SK-N-DZ (cell line): ENCODE results near the gene POU2F2.
A peak's percentile ranks its signal among the peaks of the same experiment; 100 is the strongest.

Experiments used
- DNase-seq: peaks from one replicate; pipeline ENCODE4 v3.0.0-alpha.2; 2015; ENCODE audit warnings: low spot score

The POU2F2 gene

DNA sequence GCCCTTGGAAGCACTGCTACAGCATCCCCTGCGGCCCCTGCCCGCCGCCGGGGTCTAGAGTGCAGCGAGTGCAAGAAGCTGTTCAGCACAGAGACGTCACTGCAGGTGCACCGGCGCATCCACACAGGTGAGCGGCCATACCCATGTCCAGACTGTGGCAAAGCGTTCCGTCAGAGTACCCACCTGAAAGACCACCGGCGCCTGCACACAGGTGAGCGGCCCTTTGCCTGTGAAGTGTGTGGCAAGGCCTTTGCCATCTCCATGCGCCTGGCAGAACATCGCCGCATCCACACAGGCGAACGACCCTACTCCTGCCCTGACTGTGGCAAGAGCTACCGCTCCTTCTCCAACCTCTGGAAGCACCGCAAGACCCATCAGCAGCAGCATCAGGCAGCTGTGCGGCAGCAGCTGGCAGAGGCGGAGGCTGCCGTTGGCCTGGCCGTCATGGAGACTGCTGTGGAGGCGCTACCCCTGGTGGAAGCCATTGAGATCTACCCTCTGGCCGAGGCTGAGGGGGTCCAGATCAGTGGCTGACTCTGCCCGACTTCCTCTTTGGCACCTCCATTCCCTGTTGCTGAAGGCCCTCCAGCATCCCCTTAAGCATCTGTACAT lies 51.4 kb downstream of the POU2F2 start:
- DNase-seq = no peak

DNA sequence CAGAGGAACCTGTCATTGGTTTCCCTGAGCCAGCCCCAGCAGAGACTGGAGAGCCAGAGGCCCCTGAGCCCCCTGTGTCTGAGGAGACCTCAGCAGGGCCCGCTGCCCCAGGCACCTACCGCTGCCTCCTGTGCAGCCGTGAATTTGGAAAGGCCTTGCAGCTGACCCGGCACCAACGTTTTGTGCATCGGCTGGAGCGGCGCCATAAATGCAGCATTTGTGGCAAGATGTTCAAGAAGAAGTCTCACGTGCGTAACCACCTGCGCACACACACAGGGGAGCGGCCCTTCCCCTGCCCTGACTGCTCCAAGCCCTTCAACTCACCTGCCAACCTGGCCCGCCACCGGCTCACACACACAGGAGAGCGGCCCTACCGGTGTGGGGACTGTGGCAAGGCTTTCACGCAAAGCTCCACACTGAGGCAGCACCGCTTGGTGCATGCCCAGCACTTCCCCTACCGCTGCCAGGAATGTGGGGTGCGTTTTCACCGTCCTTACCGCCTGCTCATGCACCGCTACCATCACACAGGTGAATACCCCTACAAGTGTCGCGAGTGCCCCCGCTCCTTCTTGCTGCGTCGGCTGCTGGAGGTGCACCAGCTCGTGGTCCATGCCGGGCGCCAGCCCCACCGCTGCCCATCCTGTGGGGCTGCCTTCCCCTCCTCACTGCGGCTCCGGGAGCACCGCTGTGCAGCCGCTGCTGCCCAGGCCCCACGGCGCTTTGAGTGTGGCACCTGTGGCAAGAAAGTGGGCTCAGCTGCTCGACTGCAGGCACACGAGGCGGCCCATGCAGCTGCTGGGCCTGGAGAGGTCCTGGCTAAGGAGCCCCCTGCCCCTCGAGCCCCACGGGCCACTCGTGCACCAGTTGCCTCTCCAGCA lies 52.1 kb downstream of the POU2F2 start:
- DNase-seq = no peak

DNA sequence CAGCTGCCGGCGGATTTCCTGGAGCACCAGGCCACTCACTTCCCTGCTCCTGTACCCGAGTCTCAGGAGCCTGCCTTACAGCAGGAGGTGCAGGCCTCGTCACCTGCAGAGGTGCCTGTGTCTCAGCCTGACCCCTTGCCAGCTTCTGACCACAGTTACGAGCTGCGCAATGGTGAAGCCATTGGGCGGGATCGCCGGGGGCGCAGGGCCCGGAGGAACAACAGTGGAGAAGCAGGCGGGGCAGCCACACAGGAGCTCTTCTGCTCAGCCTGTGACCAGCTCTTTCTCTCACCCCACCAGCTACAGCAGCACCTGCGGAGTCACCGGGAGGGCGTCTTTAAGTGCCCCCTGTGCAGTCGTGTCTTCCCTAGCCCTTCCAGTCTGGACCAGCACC lies 53.0 kb downstream of the POU2F2 start:
- DNase-seq = no peak

DNA sequence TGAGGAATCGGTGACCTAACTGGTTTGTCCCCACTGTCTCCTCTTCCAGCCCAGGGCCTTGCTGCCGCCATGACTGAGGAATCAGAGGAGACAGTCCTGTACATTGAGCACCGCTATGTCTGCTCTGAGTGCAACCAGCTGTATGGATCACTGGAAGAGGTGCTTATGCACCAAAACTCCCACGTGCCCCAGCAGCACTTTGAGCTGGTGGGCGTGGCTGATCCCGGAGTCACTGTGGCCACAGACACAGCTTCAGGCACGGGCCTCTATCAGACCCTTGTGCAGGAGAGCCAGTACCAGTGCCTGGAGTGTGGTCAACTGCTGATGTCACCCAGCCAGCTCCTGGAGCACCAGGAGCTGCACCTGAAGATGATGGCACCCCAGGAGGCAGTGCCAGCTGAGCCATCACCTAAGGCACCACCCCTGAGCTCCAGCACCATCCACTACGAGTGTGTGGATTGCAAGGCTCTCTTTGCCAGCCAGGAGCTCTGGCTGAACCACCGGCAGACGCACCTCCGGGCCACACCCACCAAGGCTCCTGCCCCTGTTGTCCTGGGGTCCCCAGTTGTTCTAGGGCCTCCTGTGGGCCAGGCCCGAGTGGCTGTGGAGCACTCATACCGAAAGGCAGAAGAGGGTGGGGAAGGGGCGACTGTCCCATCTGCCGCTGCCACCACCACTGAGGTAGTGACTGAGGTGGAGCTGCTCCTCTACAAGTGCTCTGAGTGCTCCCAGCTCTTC lies 53.5 kb downstream of the POU2F2 start:
- no peak for DNase-seq

DNA sequence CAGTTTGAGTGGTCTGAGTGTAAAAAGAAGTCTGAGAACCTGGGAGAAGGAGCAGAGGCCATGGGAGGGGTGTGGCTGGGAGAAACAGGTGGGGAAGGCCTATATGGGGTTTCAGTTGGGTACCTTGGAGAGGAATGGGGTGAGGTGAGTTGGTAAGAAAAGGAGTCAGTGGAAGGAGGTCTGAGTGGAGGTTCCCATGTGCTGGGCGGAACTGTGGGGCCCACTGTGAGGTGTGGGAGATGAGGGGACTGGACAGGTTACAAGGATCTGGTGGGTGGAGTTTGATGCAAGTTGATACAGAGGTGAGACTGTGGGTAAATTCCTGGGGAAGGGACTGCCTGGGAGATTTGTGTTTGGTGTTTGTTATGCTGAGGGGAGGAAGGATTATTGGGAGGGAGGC lies 54.2 kb downstream of the POU2F2 start:
- DNase-seq = no peak

DNA sequence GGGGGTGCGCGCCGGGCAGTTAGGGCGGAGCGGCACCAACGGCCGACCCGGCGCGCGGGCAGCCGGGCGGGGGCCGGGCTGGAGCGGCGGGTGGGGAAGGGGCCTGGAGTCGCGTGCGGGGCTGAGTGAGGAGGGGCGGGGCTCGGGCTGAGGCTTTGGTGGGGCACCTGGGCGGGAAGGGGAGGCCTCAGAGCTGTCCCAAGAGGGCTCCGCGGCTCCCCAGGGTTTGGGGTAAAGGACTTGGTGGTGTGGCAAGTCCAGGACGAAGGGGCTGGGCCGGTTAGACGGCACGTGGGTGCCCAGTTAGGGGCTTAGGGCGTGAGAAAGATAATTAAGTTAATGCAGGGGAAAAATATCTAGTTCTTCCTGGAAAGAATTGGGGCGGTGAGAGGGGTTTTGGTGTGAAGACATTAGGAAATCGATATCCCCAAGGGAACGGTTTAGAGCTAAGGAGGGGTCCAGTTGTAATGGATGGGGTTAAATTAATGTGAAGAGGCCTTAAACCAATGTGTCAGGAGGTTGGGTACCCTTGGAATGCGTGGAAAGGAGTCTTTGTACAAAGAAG lies 55.8 kb downstream of the POU2F2 start:
- no peak for DNase-seq

DNA sequence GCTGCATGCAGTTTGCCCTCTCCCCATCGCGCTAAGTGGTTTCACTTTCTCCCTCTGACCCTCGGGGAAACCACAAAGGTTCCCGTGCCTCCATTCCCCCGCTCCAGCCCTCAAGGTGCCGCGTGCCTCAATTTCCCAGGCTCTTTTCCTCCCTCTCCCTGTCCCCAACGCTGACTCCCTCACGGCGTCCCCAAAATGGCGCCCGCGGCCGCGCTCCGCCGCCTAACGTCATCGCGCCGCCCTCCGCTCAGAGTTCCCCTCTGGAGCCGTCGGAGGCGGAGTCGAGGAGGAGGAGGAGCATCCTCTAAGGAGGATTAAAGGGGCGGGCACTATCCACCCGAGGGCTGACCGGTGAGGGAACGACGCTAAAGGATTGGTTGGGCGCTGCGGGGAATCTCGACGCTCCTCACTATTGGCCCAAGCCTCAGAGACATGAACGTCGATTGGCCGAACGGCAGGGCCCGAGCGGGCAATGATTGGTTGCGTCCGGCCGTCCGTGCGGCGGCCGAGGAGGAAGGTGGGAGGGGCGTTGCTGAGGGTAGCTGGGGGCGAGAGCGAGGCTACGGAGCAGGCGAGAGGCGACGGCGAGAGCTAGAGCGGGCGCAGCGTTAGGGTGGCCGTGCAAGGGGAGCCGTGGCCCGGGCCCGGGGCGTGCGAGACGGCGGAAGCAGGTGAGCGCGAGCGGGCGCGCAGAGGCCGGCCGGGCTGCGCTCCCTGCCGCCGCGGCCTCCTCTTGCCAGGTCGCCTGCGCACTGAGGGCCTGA lies 56.4 kb downstream of the POU2F2 start, which contains the start of gene ZNF574:
Gene ZNF574 (plus strand): TSS at position 551 of the 764 bp plus-strand sequence. CDS start 2,441 bp downstream, outside the sequence.
- DNase-seq = peak; percentile 99

DNA sequence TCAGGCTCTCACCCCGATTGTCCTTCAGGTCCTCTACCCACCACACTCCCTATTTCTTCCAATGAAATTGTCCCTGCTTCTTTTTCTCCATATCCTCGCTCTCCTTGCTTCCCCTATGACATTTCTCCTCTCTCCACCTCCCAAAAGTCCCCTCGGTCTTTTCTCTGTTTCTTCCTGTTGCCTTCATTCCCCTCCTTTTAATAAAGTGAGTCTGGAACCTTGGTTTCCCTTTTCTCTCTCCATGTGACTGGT lies 57.0 kb downstream of the POU2F2 start:
- no peak for DNase-seq

DNA sequence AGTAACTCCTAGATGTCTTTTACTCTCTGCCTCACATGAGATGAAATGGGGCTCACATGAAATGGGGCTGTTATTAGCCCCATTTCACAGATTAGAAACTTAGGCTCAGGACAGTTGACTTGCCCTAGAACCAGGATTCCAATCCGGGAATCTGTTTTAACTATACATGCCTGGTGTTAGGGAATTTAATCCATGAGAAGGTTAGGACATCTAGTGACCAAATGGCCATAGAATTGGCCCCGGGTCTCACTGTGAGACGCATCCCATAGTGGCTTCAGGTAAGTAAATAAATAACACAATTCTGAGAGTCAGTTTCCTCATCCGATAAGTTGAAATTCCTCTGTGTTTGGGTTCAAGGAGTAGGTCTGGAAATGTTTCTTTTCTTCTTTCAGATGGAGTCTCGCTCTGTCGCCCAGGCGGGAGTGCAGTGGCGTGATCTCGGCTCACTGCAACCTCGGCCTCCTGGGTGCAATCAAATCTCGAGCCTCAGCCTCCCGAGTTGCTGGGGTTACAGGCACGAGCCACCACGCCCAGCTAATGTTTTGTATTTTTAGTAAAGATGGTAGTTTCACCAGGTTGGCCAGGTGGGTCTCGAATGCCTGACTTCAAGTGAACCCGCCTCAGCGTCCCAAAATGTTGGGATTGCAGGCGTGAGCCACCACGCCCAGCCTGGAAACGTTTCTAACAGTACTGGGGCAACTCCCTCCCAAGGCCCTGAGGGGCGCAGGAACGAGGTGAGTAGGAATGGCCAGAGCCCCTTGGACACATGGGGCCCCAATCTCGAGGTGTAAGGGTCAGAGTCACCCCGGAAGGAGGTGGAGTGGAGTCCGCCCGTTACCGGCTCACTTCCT lies 57.5 kb downstream of the POU2F2 start:
- no peak for DNase-seq

DNA sequence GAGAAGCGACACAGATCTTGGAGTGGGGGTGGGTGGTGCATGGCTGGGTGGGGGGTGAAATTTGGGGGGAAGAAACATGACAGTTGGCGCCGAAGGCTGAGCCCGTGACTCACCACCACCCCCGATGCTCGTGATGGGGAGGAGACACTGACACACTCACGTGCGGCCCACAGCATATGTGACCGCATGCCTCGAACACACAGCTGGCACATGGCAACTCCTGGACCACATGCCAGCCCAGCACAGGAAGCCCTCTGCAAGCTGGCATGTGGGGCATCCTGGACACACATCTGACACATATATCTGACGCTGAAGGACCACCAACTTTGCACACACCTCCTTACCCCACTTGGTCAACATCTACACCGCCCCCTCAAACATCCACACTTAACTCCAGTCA lies 61.0 kb downstream of the POU2F2 start:
- DNase-seq = no peak

DNA sequence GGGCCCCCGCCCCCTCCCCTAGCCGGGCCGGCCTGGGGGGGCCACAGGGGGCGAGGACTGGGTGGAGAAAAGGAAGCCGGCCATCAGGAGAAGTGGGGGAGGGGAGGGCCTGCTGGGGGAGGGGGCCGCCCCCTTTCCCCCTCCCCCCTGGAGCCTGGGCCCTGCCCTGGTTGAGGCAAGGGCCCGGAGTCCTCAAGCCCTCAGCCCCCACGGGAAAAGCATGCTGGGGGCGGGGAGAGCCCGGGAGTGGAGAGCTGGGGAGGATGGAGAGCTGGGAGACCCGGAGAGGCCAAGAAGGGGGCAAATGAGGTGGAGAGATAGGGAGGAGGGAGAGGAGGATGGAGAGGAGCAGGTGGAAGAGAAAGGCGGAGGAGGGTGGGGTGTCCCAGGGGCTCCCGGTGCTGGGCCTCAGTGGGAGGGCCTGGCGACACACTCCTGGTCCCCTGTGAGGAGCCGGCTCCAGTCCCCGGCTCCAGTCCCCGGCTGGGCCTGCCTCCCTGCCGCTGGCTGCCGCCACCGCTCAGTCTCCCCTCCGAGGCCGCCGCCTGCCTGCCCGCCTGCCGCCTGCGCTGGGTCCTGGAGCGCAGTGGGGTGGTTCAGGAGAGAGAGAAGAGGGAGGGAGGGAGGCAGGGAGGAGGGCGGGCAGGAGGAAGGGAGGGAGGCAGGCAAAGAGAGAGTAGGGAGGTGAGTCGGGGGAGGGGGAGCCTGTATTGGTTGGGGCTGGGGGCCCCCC lies 62.5 kb downstream of the POU2F2 start, which contains the start of gene GRIK5:
Gene GRIK5 (minus strand): TSS at position 588 of the 733 bp plus-strand sequence. CDS start 4,436 bp downstream, outside the sequence.
- peak; percentile 67 for DNase-seq

DNA sequence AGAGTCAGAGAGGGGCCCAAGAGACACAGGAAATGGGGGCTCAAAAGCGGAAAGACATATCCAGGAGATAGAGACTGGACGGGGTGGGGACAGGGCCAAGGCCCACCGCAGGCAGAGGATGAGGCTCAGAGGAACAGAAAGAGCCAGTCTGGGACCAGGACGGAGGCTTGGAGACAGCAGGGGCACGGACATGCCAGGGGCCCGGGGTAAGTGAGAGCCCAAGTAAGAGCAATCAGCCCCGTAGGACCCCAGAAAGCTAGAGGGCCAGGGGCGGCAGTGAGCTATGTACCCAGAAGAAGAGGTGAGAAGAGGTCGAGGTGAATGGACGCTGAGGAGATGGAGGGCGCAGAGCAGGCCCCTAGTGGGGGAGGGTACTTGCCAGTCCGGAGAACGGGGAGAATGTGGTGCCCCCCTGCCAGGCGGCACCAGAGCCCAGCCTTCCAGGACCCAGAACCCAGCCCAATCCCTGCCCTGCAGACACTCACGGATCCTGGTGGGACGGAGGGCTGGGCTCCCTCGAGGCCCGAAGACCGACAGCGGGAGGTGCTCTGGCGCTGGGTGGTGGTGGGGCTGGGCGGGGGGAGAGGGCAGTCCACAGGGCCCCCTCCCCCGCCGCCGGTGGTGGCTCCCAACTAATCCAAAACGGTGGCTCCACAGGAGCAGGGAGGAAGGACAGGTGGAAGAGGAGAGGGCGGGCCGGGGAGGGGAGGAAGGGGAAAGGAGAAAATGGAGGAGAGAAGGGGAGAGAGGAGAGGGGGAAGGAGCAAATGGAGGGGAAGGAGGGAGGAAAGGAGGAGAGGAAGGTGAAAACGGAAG lies 63.3 kb downstream of the POU2F2 start:
- DNase-seq = no peak

DNA sequence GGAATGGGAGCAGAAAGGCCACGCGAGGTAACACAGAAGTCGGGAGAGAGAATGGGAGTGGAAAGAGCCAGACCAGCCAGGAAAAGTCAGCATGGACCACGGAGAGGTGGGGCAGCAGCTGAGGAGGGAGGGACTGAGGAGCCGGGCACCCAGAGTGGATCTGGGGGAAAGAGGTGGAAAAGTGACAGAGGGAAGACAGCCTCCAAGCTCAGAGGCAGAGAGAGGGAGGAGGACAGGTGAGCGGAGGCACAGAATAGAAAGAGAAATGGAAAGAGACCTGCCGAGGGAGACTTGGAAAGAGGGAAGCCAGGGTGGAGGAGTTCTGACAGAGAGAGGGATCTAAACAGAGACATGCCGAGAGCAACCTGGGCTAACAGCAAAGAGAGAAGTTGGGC lies 63.9 kb downstream of the POU2F2 start:
- DNase-seq = no peak

DNA sequence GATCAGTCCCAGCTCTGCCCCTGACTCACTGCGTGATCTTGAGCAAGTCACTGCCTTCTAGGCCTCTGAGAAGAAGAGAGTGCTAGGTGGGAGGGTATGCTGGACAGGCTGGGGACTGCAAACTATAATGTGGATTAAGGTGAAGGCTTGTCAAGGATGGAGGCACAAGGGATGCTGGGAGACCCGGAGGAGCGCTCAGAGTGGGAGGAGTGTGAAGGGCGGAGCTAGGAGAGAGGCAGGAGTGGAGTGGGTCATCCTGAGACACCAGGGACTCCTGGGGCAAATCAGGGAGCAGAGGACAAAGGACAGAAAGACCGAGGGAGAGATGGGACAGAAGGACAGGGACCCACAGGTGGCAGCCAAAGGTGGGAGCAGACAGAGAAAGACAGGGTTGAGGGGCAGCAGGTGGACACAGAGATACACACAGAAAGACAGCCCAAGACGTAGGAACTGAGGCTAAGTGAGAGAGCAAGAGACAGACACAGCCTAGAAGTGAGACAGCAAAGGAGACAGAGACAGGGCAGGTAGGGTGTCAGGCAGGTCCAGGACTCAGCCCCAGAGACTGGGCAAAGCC lies 64.8 kb downstream of the POU2F2 start:
- peak; percentile 57 for DNase-seq

DNA sequence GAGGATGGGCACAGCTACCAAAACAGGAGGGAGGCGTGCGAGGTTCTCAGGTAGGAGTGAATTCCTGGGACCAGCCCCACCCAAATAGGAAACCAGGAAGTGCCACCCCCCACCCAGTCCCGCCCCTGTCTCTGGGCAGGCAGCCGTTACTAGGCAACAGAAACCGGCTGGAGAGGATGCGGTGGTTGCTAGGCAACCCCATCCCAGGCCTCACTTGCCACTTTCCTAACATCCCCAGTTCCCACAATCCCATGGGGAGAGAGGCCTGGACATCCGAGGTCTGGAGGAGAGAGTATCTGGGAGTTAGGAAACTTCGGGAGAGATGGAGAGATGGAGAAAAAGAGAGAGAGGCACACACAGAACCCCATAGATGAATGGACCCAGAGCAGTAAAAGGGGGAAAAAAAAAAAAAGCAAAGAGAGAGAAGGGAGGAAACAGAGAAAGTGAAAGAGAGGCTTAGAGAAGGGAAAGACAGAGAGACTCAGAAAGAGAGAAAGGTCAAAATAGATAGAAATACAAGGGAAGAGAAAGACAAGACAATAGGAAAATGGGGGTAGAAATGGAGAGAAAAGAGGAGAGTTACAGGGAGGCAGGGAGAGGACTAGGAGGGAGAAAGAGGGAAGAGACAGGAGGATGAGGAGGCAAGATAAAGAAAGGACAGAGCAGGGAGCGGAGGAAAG lies 66.0 kb downstream of the POU2F2 start:
- DNase-seq = peak; percentile 91

DNA sequence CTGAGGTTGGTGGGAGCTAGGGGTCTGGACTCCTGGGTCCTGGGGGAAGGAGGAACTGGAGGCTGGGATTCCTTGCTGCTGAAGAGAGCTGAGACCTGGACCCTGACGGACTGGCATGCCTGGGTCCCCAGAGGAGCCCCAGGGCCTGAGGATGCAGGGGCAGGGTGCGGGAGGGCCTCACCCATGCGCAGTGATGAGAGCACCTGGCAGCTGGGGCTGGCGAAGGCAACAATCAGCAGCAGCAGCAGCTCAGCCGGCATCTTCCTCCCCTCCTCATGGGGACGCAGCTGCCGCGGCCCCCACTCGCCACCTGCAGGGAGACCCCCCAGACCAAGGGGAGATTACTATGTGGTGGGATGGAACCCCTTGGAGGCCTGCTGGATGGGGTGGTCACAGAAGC lies 66.7 kb downstream of the POU2F2 start:
- DNase-seq = no peak

DNA sequence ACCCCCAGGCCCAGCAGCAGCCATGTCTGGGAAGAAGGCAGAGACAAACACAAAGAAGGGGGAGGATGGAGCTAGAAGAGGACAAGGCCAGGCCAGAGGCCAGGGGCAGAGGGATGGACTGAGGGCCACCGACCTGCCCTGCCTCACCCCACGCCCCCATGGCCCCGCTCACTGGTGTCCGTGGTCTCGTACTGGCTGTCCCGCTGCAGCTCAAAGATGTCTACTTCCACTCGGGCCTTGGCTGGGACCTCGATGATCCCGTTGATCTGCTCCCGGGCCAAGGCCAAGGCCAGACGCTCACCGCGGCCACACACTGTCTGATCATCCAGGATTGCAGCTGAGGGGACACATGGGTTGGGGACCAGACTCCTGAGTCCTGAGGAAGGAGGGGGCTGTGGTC lies 67.2 kb downstream of the POU2F2 start:
- DNase-seq = no peak

DNA sequence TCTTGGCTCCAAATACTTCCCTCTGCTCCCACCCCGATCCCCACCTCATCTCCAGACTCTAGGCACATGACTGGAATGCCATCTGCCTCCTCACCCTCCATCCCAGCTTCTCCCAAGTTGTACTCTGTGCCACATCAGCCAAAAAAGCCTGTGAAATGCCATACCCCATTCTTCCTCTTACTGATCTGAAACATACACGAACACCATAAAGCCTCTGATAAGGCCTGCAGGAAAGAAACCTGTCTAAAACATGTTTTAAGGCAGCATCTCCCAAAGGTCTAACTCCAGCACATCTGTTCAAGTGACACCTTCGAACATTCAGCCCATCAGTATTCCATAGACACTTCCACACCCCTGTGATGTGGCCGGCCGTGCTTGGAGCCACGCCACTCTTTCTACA lies 67.8 kb downstream of the POU2F2 start:
- DNase-seq = no peak
